22Rv1 (cell line): ENCODE data around the gene DDX27.

Experiments used
- CTCF ChIP-seq: fragments of 450-650 bp; IDR thresholded peaks from 2 replicates; pipeline ENCODE4 v1.5.1; 2017; ENCODE audit warnings: mild to moderate bottlenecking
- ZFX ChIP-seq: fragments of 450-650 bp; IDR thresholded peaks from 2 replicates; pipeline ENCODE4 v1.6.1; 2017; ENCODE audit warnings: antibody characterized with exemption, borderline replicate concordance

- TF ChIP-seq CTCF: no peak
- TF ChIP-seq ZFX: no peak
Measured at GRCh38 chr20:49285813-49286494, 66.7 kb downstream of the DDX27 start.
